IMR-90 (cell line): ENCODE results near the gene SMYD2. TPM values are rescaled to one million over a fixed set of nuclear protein-coding genes. Genes with fewer than 3 reads are reported as not detected.

Source experiments
- ATAC-seq: fragments of 200-7000 bp; cut with Tn5 transposase; 2 replicates; pipeline ENCODE4 v1.9.1; 2020; ENCODE audit warnings: low read depth, mild to moderate bottlenecking, moderate library complexity
- BruUV-seq: library from RNA; stranded (reverse); fragments of 400-500 nt; replicated peaks from 2 replicates; lab custom pipeline; 2021; lab: Mats Ljungman, UMichigan
- CTCF ChIA-PET: fragments of 300-600 bp; formaldehyde crosslinking; extraction: SDS; loops from one replicate; lab custom pipeline; 2021; ENCODE audit warnings: antibody characterized with exemption; lab: Yijun Ruan, JAX
- POLR2A ChIA-PET: fragments of 300-600 bp; sonication (Branson Sonifier 250); formaldehyde crosslinking; loops from one replicate; lab custom pipeline; 2022; ENCODE audit warnings: antibody characterized with exemption; ENCODE audit not compliant: unreplicated experiment; lab: Charles Lee
- DNase-seq: peaks from one replicate; pipeline ENCODE4 v3.0.0; 2013
- H2AFZ ChIP-seq: replicated peaks from 2 replicates; pipeline ENCODE3; 2013; ENCODE audit warnings: low read length, mild to moderate bottlenecking; ENCODE audit not compliant: poor library complexity
- H2AK5ac ChIP-seq: 2 replicates; pipeline ENCODE4 v1.6.1; 2013; ENCODE audit warnings: low read depth, low read length, inconsistent platforms
- H2AK9ac ChIP-seq: replicated peaks from 2 replicates; pipeline ENCODE3; 2013; ENCODE audit warnings: mild to moderate bottlenecking, low read depth, low read length, moderate library complexity; ENCODE audit not compliant: poor library complexity
- H2BK120ac ChIP-seq: 2 replicates; pipeline ENCODE4 v1.6.1; 2013; ENCODE audit warnings: low read depth, low read length, inconsistent platforms
- H2BK15ac ChIP-seq: 3 replicates; pipeline ENCODE4 v1.6.1; 2013; ENCODE audit warnings: low read depth, low read length, inconsistent platforms
- H2BK20ac ChIP-seq: 2 replicates; pipeline ENCODE4 v1.6.1; 2013; ENCODE audit warnings: low read depth, mild to moderate bottlenecking, inconsistent platforms, low read length, moderate library complexity
- H2BK5ac ChIP-seq: 2 replicates; pipeline ENCODE4 v1.6.1; 2013; ENCODE audit warnings: mild to moderate bottlenecking, low read depth, low read length, inconsistent platforms; ENCODE audit not compliant: poor library complexity, severe bottlenecking
- H3K14ac ChIP-seq: replicated peaks from 2 replicates; pipeline ENCODE4 v1.6.1; 2013; ENCODE audit warnings: low read depth, low read length, inconsistent platforms
- H3K18ac ChIP-seq: 2 replicates; pipeline ENCODE4 v1.6.1; 2013; ENCODE audit warnings: low read depth, low read length, control low read depth
- H3K23ac ChIP-seq: 2 replicates; pipeline ENCODE4 v1.6.1; 2013; ENCODE audit warnings: low read depth, low read length, inconsistent platforms
- H3K27ac ChIP-seq: 2 replicates; pipeline ENCODE4 v1.5.1; 2013; ENCODE audit warnings: mild to moderate bottlenecking, control low read depth, low read length; ENCODE audit not compliant: insufficient read depth
- H3K27me3 ChIP-seq: 2 replicates; pipeline ENCODE4 v1.6.1; 2013; ENCODE audit warnings: low read length; ENCODE audit not compliant: control insufficient read depth, insufficient read depth
- H3K36me3 ChIP-seq: 2 replicates; pipeline ENCODE4 v1.6.1; 2013; ENCODE audit warnings: low read length, mixed read lengths; ENCODE audit not compliant: control insufficient read depth, insufficient read depth
- H3K4ac ChIP-seq: 2 replicates; pipeline ENCODE4 v1.6.1; 2013; ENCODE audit warnings: low read depth, low read length, inconsistent platforms
- H3K4me1 ChIP-seq: 2 replicates; pipeline ENCODE4 v1.6.1; 2013; ENCODE audit warnings: low read length, mixed read lengths; ENCODE audit not compliant: control insufficient read depth, insufficient read depth
- H3K4me2 ChIP-seq: 2 replicates; pipeline ENCODE4 v1.6.1; 2013; ENCODE audit warnings: low read depth, mild to moderate bottlenecking, control low read depth, low read length, moderate library complexity
- H3K4me3 ChIP-seq: 2 replicates; pipeline ENCODE4 v1.5.1; 2013; ENCODE audit warnings: low read depth, mild to moderate bottlenecking, control low read depth, low read length, moderate library complexity; ENCODE audit not compliant: insufficient read depth
- H3K56ac ChIP-seq: 2 replicates; pipeline ENCODE4 v1.6.1; 2013; ENCODE audit warnings: low read length, inconsistent platforms; ENCODE audit not compliant: insufficient read depth; ENCODE audit errors: extremely low read depth
- H3K79me1 ChIP-seq, 2 experiments: 2 replicates each; pipeline ENCODE4 v1.6.1; 2013; ENCODE audit warnings: low read length in 2 of 2, inconsistent platforms in 1 of 2, low read depth in 1 of 2
- H3K9ac ChIP-seq: 2 replicates; pipeline ENCODE4 v1.6.1; 2013; ENCODE audit warnings: low read depth, low read length, control low read depth
- H3K9me1 ChIP-seq: 2 replicates; pipeline ENCODE4 v1.6.1; 2013; ENCODE audit warnings: low read length, inconsistent platforms; ENCODE audit not compliant: insufficient read depth
- H3K9me3 ChIP-seq: 2 replicates; pipeline ENCODE4 v1.6.1; 2013; ENCODE audit warnings: low read length; ENCODE audit not compliant: control insufficient read depth, insufficient read depth
- H4K20me1 ChIP-seq: 2 replicates; pipeline ENCODE4 v1.6.1; 2013; ENCODE audit warnings: low read length, inconsistent platforms; ENCODE audit not compliant: insufficient read depth
- H4K5ac ChIP-seq: 2 replicates; pipeline ENCODE4 v1.6.1; 2013; ENCODE audit warnings: mild to moderate bottlenecking, low read depth, low read length, control low read depth
- H4K8ac ChIP-seq, 2 experiments: 2 replicates each; pipeline ENCODE4 v1.6.1; 2013; ENCODE audit warnings: low read depth in 2 of 2, low read length in 2 of 2, control low read depth in 1 of 2, inconsistent platforms in 1 of 2
- H4K91ac ChIP-seq: 2 replicates; pipeline ENCODE4 v1.6.1; 2013; ENCODE audit warnings: low read depth, low read length, inconsistent platforms; ENCODE audit not compliant: insufficient read depth
- POLR2A ChIP-seq: IDR thresholded peaks from 2 replicates; pipeline ENCODE4 v1.6.1; 2012; ENCODE audit warnings: mild to moderate bottlenecking, low read depth, low read length
- RFX5 ChIP-seq: IDR thresholded peaks from 2 replicates; pipeline ENCODE4 v1.8.0; 2012; ENCODE audit warnings: low read depth, mild to moderate bottlenecking, low read length, moderate library complexity
- WGBS, 2 experiments: methylation state at CpG; one replicate each; pipeline versions ENCODE4 v1.1.5 to v1.1.7; 2013; ENCODE audit warnings: missing lambda C conversion rate in 2 of 2; ENCODE audit not compliant: insufficient read length in 1 of 2; ENCODE audit errors: extremely low coverage in 2 of 2; 5-methylcytosine and 5-hydroxymethylcytosine counted together
- dilution Hi-C: fragments of 300-500 bp; cut with HindIII; formaldehyde crosslinking; loops from one replicate; pipeline ENCODE4 v1.14.3; 2018; ENCODE audit warnings: low sequenced_read_pairs; ENCODE audit not compliant: unreplicated experiment
- in situ Hi-C: fragments of 300-500 bp; cut with MboI; formaldehyde crosslinking; loops from 3 replicates; pipeline ENCODE4 v1.14.3; 2019; ENCODE audit warnings: low sequenced_read_pairs, inconsistent platforms, mixed read lengths
- intact Hi-C: fragments of 100-400 bp; cut with micrococcal nuclease; formaldehyde crosslinking; loops from 2 replicates; pipeline ENCODE4 v1.10.0; 2022
- polyA plus RNA-seq, 3 experiments: library from polyadenylated mRNA; depleted of rRNA; stranded (reverse); fragments of >200 nt; gene quantifications; 2 replicates each; pipeline ENCODE4 v1.2.3, GENCODE V29; 2012; ENCODE audit warnings: low replicate concordance in 1 of 3
- total RNA-seq: library from RNA; depleted of rRNA; stranded (reverse); fragments of >200 nt; gene quantifications from 2 replicates; pipeline ENCODE4 v1.2.3, GENCODE V29; 2012

SMYD2 gene
- total and polyA plus RNA-seq, 2 of the 4 experiments (the other 2 are of a cell fraction), result 32.7 to 61.7 TPM

DNA sequence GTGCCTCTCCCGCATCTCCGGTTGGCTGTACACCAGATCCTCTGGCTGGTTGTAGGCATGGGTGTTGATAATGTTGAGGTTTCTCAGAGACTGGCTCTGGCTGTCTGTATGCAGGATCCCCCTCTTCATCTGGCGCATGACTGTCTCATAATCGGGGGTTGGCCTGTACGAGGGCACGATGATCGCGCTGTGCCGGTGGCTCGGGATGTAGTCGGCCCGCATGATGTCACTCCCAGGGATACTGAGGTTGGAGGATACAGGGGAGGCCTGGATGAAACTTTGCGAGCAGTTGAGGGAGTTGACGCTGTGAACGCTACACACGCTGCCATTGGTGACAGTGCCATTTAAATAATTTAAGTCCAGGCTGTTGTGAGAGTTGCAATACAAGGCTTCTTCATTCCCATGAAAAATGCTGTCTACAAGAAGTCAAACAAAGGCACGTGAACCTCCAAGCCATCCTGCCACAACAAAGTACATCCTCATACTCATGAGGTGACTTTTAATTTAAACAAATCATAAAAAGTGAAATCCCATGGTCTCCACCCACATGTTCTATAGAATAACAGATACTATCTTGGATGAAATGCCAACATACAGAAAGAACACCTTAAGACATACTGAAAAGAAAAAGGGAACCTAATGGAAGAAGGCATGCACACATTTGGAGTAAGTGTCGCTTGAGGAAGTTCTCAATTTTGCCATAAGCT, 103.6 kb downstream of the SMYD2 start:
- Histone ChIP-seq H2AK9ac (no peak overlapping the region), H3K4ac (no peak overlapping the region), H3K18ac (no peak overlapping the region), H3K9me3 (no peaks in the 10 kb centered on the region), H2BK5ac (no peak overlapping the region), H2BK120ac (no peak overlapping the region), H3K27me3 (no peaks in the 10 kb centered on the region), H4K8ac (no peak overlapping the region), H3K9ac (no peak overlapping the region), H4K20me1 (no peaks in the 10 kb centered on the region), H3K14ac (no peak overlapping the region), H3K23ac (no peak overlapping the region), H2BK20ac (no peak overlapping the region), H3K27ac (no peak overlapping the region), H3K4me3 (no peak overlapping the region), H3K56ac (no peak overlapping the region), H3K4me1 (no peaks in the 10 kb centered on the region), H3K79me1 (peaks cover 18 to 51% of the 10 kb centered on the region in 2 experiments), H3K9me1 (no peaks in the 10 kb centered on the region; the same call in 1 of the 2 replicates), H4K91ac (no peak overlapping the region), H4K5ac (no peak overlapping the region), H3K36me3 (peaks cover 52% of the 10 kb centered on the region), H3K4me2 (no peak overlapping the region), H2AK5ac (no peak overlapping the region), H2BK15ac (no peak overlapping the region), H2AFZ (no peak overlapping the region)
- TF ChIP-seq POLR2A (no peak), RFX5 (no peak)
- DNase-seq, result no peak
- in situ Hi-C loops (loop anchor here (5.0 kb wide), 1 partner anchor 203 kb away; no protein-coding TSS in a partner anchor), dilution Hi-C loops (no loop called here), intact Hi-C loops (no loop called here)
- POLR2A ChIA-PET, result no interaction called here
- no peak for ATAC-seq
- CTCF ChIA-PET, result no interaction called here
- WGBS, 2 experiments, result 100% methylated on average over 2 of the region's 18 CpGs; no CpG with 5 or more reads in 1 of the 2 experiments
- no TSS peak for BruUV-seq
